Right lobe of liver (tissue), 6 donors: ENCODE measurements around the gene PDZRN4. TPM values are rescaled to one million over a fixed set of nuclear protein-coding genes. Genes with fewer than 3 reads are reported as not detected.
"Not testable (repeated sequence)": the region's sequence is repeated elsewhere in the genome, so short reads cannot be mapped to it uniquely, and the experiment has no call there.

ENCODE experiments used
- ATAC-seq, 4 donors: fragments of 200-7000 bp; cut with Tn5 transposase; one replicate each; pipeline ENCODE4 v1.9.1; 2020; ENCODE audit warnings: mild to moderate bottlenecking in 4 of 4, moderate library complexity in 4 of 4
- DNase-seq, 3 donors: peaks; one replicate each; pipeline ENCODE4 v3.0.0-alpha.2; 2020
- H3K27ac ChIP-seq, 3 donors: fragments of 200-600 bp; one replicate each; pipeline ENCODE4 v1.8.0; 2022
- H3K27me3 ChIP-seq, 2 donors: fragments of 200-600 bp; one replicate each; pipeline ENCODE4 v1.8.0; 2022
- H3K36me3 ChIP-seq, 4 donors: fragments of 200-600 bp; sonication (generic) in 1 of 4; one replicate each; pipeline versions ENCODE4 v1.5.1 to v1.8.0; 2017 to 2022; ENCODE audit warnings: control low read depth in 1 of 4
- H3K4me1 ChIP-seq, 4 donors: fragments of 200-600 bp; sonication (generic) in 1 of 4; one replicate each; pipeline versions ENCODE4 v1.5.1 to v1.8.0; 2017 to 2022; ENCODE audit warnings: control low read depth in 1 of 4
- H3K4me3 ChIP-seq, 3 donors: fragments of 200-600 bp; one replicate each; pipeline ENCODE4 v1.8.0; 2022
- H3K9me3 ChIP-seq, 4 donors: fragments of 200-600 bp; sonication (generic) in 1 of 4; one replicate each; pipeline versions ENCODE4 v1.5.1 to v1.8.0; 2017 to 2022; ENCODE audit warnings: control low read depth in 1 of 4
- CTCF ChIP-seq, 4 donors: fragments of 200-600 bp in 3 of 4; fragments of 450-650 bp in 1 of 4; IDR thresholded peaks; one replicate each; pipeline versions ENCODE4 v1.5.1 to v1.8.0; 2016 to 2022; ENCODE audit warnings: antibody characterized with exemption in 4 of 4, mild to moderate bottlenecking in 2 of 4
- POLR2A ChIP-seq: fragments of 450-650 bp; IDR thresholded peaks from one replicate; pipeline ENCODE4 v1.6.1; 2017; ENCODE audit warnings: antibody characterized with exemption, mild to moderate bottlenecking
- WGBS: methylation state at CpG from one replicate; pipeline ENCODE4 v1.1.6; 2018; ENCODE audit warnings: low coverage, low lambda C conversion rate; ENCODE audit not compliant: insufficient coverage; ENCODE audit errors: missing lambda C conversion rate; 5-methylcytosine and 5-hydroxymethylcytosine counted together
- intact Hi-C, 2 donors: fragments of 100-400 bp; cut with DNase I; formaldehyde crosslinking; loops; one replicate each; pipeline versions ENCODE4 v1.11.2 to v1.14.1; 2022
- total RNA-seq, 6 experiments: library from RNA; depleted of rRNA in 2 of 6; stranded (reverse); fragments of >200 nt in 2 of 6; fragmentation: NEBNext Ultra II Directional in 3 of 6; extraction: Animal tissue kit (Norgen Biotek cat#: 25700) in 3 of 6; gene quantifications; one replicate each; pipeline versions ENCODE4 v1.1.0 to v1.2.4, GENCODE V29; 2016 to 2023
- donor health status: DM: no; HTN: yes; CAD: no.
- donor health status: DM: no; HTN: no; CAD: no.
- donor health status: DM: no; HTN: no; CAD: no.
- donor health status: DM: no; HTN: yes; CAD: no.
- donor health status: DM: no; HTN: yes; CAD: no.

The PDZRN4 gene
- total RNA-seq, 6 experiments from 2014 or later = 0.12 to 0.49 (median 0.42) TPM; not detected in 1

- TF ChIP-seq CTCF (IDR thresholded peaks at IDR 0.05) (peak; percentile 23 to 33 (median 28)), POLR2A (no peak)
- DNase-seq = no peak
- H3K4me3 ChIP-seq = no peak overlapping the region
- 17% methylated on average over 5 of the region's 5 CpGs for WGBS
- H3K4me1 ChIP-seq = no peaks in the 10 kb centered on the region
- H3K27ac ChIP-seq = no peak overlapping the region
- intact Hi-C loops = no loop called here
- no peaks in the 10 kb centered on the region for H3K36me3 ChIP-seq
- H3K27me3 ChIP-seq = no peaks in the 10 kb centered on the region
- ATAC-seq = peak in 2 of 4 donors; percentile 22 to 29
- H3K9me3 ChIP-seq = no peaks in the 10 kb centered on the region
Measured at GRCh38 chr12:41190338-41190737, 2.2 kb downstream of the PDZRN4 start.

GRCh38 chr12:41191549-41191948 is 3.4 kb downstream of the PDZRN4 start:
- H3K4me1 ChIP-seq, H3K27me3 ChIP-seq, H3K36me3 ChIP-seq, DNase-seq, intact Hi-C loops, ATAC-seq, H3K27ac ChIP-seq, H3K4me3 ChIP-seq, H3K9me3 ChIP-seq: not testable (repeated sequence)
- WGBS = 59% methylated on average over 3 of the region's 3 CpGs

- TF ChIP-seq POLR2A = no peak
- no peak for TF ChIP-seq CTCF (IDR thresholded peaks at IDR 0.05)
- DNase-seq = no peak
- no peaks in the 10 kb centered on the region for H3K27me3 ChIP-seq
- ATAC-seq = no peak
- H3K4me3 ChIP-seq = no peak overlapping the region
- H3K9me3 ChIP-seq = no peaks in the 10 kb centered on the region
- no peak overlapping the region for H3K27ac ChIP-seq
- H3K36me3 ChIP-seq = no peaks in the 10 kb centered on the region
- no peaks in the 10 kb centered on the region for H3K4me1 ChIP-seq
- intact Hi-C loops = no loop called here
- WGBS = 60% methylated on average over 1 of the region's 1 CpG
Measured at GRCh38 chr12:41193311-41193710, 5.2 kb downstream of the PDZRN4 start.

GRCh38 chr12:41202051-41202450 is 13.9 kb downstream of the PDZRN4 start:
- H3K4me1 ChIP-seq = no peaks in the 10 kb centered on the region
- no peaks in the 10 kb centered on the region for H3K36me3 ChIP-seq
- H3K4me3 ChIP-seq = no peak overlapping the region
- no peak for TF ChIP-seq POLR2A
- no peak for TF ChIP-seq CTCF (IDR thresholded peaks at IDR 0.05)
- WGBS = 42% methylated on average over 2 of the region's 2 CpGs
- H3K27ac ChIP-seq = no peak overlapping the region
- ATAC-seq (no peak), DNase-seq (no peak)
- no peaks in the 10 kb centered on the region for H3K9me3 ChIP-seq
- no peaks in the 10 kb centered on the region for H3K27me3 ChIP-seq
- intact Hi-C loops = no loop called here

GRCh38 chr12:41205070-41205709 is 17.1 kb downstream of the PDZRN4 start:
- Histone ChIP-seq H3K4me3 (no peak overlapping the region), H3K27me3 (no peaks in the 10 kb centered on the region), H3K36me3 (no peaks in the 10 kb centered on the region), H3K4me1 (no peaks in the 10 kb centered on the region), H3K27ac (peak overlapping the region in 1 of 3 donors; percentile 27), H3K9me3 (no peaks in the 10 kb centered on the region)
- 25% methylated on average over 4 of the region's 4 CpGs for WGBS
- no peak for DNase-seq
- intact Hi-C loops = no loop called here
- peak; percentile 45 to 66 (median 54) for ATAC-seq
- no peak for TF ChIP-seq POLR2A
- no peak for TF ChIP-seq CTCF (IDR thresholded peaks at IDR 0.05)
